ENCODE results near the gene CD151. TPM values are rescaled to one million over a fixed set of nuclear protein-coding genes. Genes with fewer than 3 reads are reported as not detected.

The CD151 gene
- polyA plus RNA-seq, 1 donor (not counting 4 experiments of a cell fraction or from before 2014, with no cell fraction given), result 434 TPM

- peaks cover 0 to 15% of the 10 kb centered on the region in 2 experiments for H3K36me3 ChIP-seq (ENCODE audit: control insufficient read depth in 2 of 2, extremely low read depth in 1 of 2, insufficient read depth in 2 of 2, low read length in 2 of 2)
- DNase-seq (ENCODE audit: low read depth, low spot score) (no peak), FAIRE-seq (no peak)
- dilution Hi-C loops (cut with MboI; ENCODE audit: extremely low pct_ligation_motif_present, low sequenced_read_pairs), result no loop called here
- no peak overlapping the region for H3K4me3 ChIP-seq (ENCODE audit: control insufficient read depth in 2 of 3, extremely low read depth in 1 of 3, insufficient read depth in 2 of 3, low read depth in 1 of 3, low read length in 3 of 3)
- H4K20me1 ChIP-seq (ENCODE audit: control insufficient read depth, extremely low read depth, insufficient read depth, low read length), result peaks cover 6% of the 10 kb centered on the region
- H3K79me2 ChIP-seq (ENCODE audit: control insufficient read depth, insufficient read depth, low read length), result no peaks in the 10 kb centered on the region
- TF ChIP-seq, protein P1, sequence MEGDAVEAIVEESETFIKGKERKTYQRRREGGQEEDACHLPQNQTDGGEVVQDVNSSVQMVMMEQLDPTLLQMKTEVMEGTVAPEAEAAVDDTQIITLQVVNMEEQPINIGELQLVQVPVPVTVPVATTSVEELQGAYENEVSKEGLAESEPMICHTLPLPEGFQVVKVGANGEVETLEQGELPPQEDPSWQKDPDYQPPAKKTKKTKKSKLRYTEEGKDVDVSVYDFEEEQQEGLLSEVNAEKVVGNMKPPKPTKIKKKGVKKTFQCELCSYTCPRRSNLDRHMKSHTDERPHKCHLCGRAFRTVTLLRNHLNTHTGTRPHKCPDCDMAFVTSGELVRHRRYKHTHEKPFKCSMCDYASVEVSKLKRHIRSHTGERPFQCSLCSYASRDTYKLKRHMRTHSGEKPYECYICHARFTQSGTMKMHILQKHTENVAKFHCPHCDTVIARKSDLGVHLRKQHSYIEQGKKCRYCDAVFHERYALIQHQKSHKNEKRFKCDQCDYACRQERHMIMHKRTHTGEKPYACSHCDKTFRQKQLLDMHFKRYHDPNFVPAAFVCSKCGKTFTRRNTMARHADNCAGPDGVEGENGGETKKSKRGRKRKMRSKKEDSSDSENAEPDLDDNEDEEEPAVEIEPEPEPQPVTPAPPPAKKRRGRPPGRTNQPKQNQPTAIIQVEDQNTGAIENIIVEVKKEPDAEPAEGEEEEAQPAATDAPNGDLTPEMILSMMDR (optimal IDR thresholded peaks at IDR 0.05 in 1 of 3, IDR thresholded peaks at IDR 0.05 in 1 of 3, conservative IDR thresholded peaks at IDR 0.05 in 1 of 3; ENCODE audit: extremely low read depth in 1 of 3, insufficient read depth in 2 of 3, low read length in 3 of 3), result no peak
- no peak for TF ChIP-seq EZH2 (IDR thresholded peaks at IDR 0.05; ENCODE audit: low read length)
- H3K27me3 ChIP-seq (ENCODE audit: control insufficient read depth, extremely low read depth, insufficient read depth, low read length), result no peaks in the 10 kb centered on the region
- no peak overlapping the region for H3K4me2 ChIP-seq (ENCODE audit: control insufficient read depth, extremely low read depth, insufficient read depth, low read depth, low read length)
- H3K9me3 ChIP-seq (ENCODE audit: control insufficient read depth, low read depth, low read length), result no peaks in the 10 kb centered on the region
- peaks cover 4% of the 10 kb centered on the region for H3K4me1 ChIP-seq (ENCODE audit: control insufficient read depth, extremely low read depth, insufficient read depth, low read length)
- no peak overlapping the region for H2AFZ ChIP-seq (ENCODE audit: control insufficient read depth, low read length)
- H3K9me1 ChIP-seq (ENCODE audit: control insufficient read depth, extremely low read depth, insufficient read depth, low read length), result no peaks in the 10 kb centered on the region
- no peak overlapping the region for H3K27ac ChIP-seq (ENCODE audit: control insufficient read depth, insufficient read depth, low read length)
- no peak overlapping the region for H3K9ac ChIP-seq (ENCODE audit: control insufficient read depth, extremely low read depth, insufficient read depth, low read length)
These were observed 31.4 kb downstream of the CD151 start for GRCh38 chr11:863910-864827.

- Histone ChIP-seq H3K9me3 (ENCODE audit: control insufficient read depth, low read depth, low read length) (no peaks in the 10 kb centered on the region), H3K4me1 (ENCODE audit: control insufficient read depth, extremely low read depth, insufficient read depth, low read length) (no peaks in the 10 kb centered on the region), H3K27ac (ENCODE audit: control insufficient read depth, insufficient read depth, low read length) (no peak overlapping the region), H3K9me1 (ENCODE audit: control insufficient read depth, extremely low read depth, insufficient read depth, low read length) (no peaks in the 10 kb centered on the region), H2AFZ (ENCODE audit: control insufficient read depth, low read length) (no peak overlapping the region), H3K79me2 (ENCODE audit: control insufficient read depth, insufficient read depth, low read length) (no peaks in the 10 kb centered on the region), H3K36me3 (ENCODE audit: control insufficient read depth in 2 of 2, extremely low read depth in 1 of 2, insufficient read depth in 2 of 2, low read length in 2 of 2) (peaks cover 0 to 15% of the 10 kb centered on the region in 2 experiments), H3K4me3 (ENCODE audit: control insufficient read depth in 2 of 3, extremely low read depth in 1 of 3, insufficient read depth in 2 of 3, low read depth in 1 of 3, low read length in 3 of 3) (no peak overlapping the region), H3K9ac (ENCODE audit: control insufficient read depth, extremely low read depth, insufficient read depth, low read length) (no peak overlapping the region), H4K20me1 (ENCODE audit: control insufficient read depth, extremely low read depth, insufficient read depth, low read length) (peaks cover 5% of the 10 kb centered on the region), H3K4me2 (ENCODE audit: control insufficient read depth, extremely low read depth, insufficient read depth, low read depth, low read length) (no peak overlapping the region), H3K27me3 (ENCODE audit: control insufficient read depth, extremely low read depth, insufficient read depth, low read length) (no peaks in the 10 kb centered on the region)
- TF ChIP-seq EZH2 (IDR thresholded peaks at IDR 0.05; ENCODE audit: low read length), result no peak
- TF ChIP-seq, protein P1 (optimal IDR thresholded peaks at IDR 0.05 in 1 of 3, IDR thresholded peaks at IDR 0.05 in 1 of 3, conservative IDR thresholded peaks at IDR 0.05 in 1 of 3; ENCODE audit: extremely low read depth in 1 of 3, insufficient read depth in 2 of 3, low read length in 3 of 3), result no peak
- no peak for FAIRE-seq
- DNase-seq (ENCODE audit: low read depth, low spot score), result no peak
- dilution Hi-C loops (cut with MboI; ENCODE audit: extremely low pct_ligation_motif_present, low sequenced_read_pairs), result no loop called here
These were observed 32.1 kb downstream of the CD151 start for GRCh38 chr11:864898-865297.
